Stomach (tissue), 9 donors: ENCODE data around the gene MAP6D1. TPM values are rescaled to one million over a fixed set of nuclear protein-coding genes. Genes with fewer than 3 reads are reported as not detected.

Source experiments
- DNase-seq, 2 donors: peaks; one replicate each; pipeline versions ENCODE4 v3.0.0 to v3.0.0-alpha.2; 2013 to 2019
- H3K27ac ChIP-seq, 5 donors: fragments of 200-600 bp in 4 of 5; sonication (generic) in 4 of 5; one replicate each; pipeline ENCODE4 v1.5.1; 2013 to 2019; ENCODE audit warnings: mild to moderate bottlenecking in 1 of 5, moderate library complexity in 1 of 5
- H3K27me3 ChIP-seq, 3 donors: fragments of 200-600 bp; sonication (generic); one replicate each; pipeline ENCODE4 v1.5.1; 2017 to 2019; ENCODE audit warnings: mixed run types in 1 of 3
- H3K36me3 ChIP-seq, 4 donors: fragments of 200-600 bp; sonication (generic); 1 replicate in 3 of 4; 2 replicates in 1 of 4; pipeline ENCODE4 v1.5.1; 2016 to 2019
- H3K4me1 ChIP-seq, 4 donors: fragments of 200-600 bp; sonication (generic); one replicate each; pipeline ENCODE4 v1.5.1; 2016 to 2019
- H3K4me3 ChIP-seq, 4 donors: fragments of 200-600 bp; sonication (generic) in 3 of 4; one replicate each; pipeline ENCODE4 v1.5.1; 2016 to 2019; ENCODE audit warnings: mild to moderate bottlenecking in 1 of 4
- H3K9me3 ChIP-seq, 4 donors: fragments of 200-600 bp; sonication (generic); one replicate each; pipeline ENCODE4 v1.5.1; 2016 to 2019
- CTCF ChIP-seq, 7 experiments: fragments of 450-650 bp in 4 of 7; fragments of 200-600 bp in 3 of 7; sonication (generic) in 3 of 7; IDR thresholded peaks; one replicate each; pipeline ENCODE4 v1.5.1; 2016 to 2019; ENCODE audit warnings: antibody characterized with exemption in 7 of 7, control low read depth in 2 of 7, mild to moderate bottlenecking in 1 of 7
- EP300 ChIP-seq: sonication (generic); formaldehyde crosslinking; IDR thresholded peaks from one replicate; pipeline ENCODE4 v1.6.1; 2017; ENCODE audit warnings: antibody characterized with exemption
- POLR2A ChIP-seq, 4 donors: fragments of 450-650 bp; IDR thresholded peaks; one replicate each; pipeline ENCODE4 v1.6.1; 2016; ENCODE audit warnings: antibody characterized with exemption in 4 of 4, control low read depth in 2 of 4, mild to moderate bottlenecking in 1 of 4, moderate library complexity in 1 of 4
- POLR2AphosphoS5 ChIP-seq, 3 donors: sonication (generic); formaldehyde crosslinking; IDR thresholded peaks; one replicate each; pipeline ENCODE4 v1.6.1; 2016; ENCODE audit warnings: antibody characterized with exemption in 3 of 3
- WGBS, 5 donors: extraction: QIAGEN DNeasy Blood & Tissue Kit in 3 of 5; methylation state at CpG; one replicate each; pipeline versions ENCODE4 v1.1.5 to v1.1.7; 2013 to 2018; 5-methylcytosine and 5-hydroxymethylcytosine counted together
- intact Hi-C: fragments of 100-400 bp; cut with DNase I; formaldehyde crosslinking; loops from one replicate; pipeline ENCODE4 v1.15.1; 2023; ENCODE audit warnings: low total_unique reads
- polyA plus RNA-seq, 3 donors: library from polyadenylated mRNA; stranded (reverse); fragments of 200-250 nt; gene quantifications; one replicate each; pipeline ENCODE4 v1.2.3, GENCODE V29; 2013
- total RNA-seq, 5 donors: library from RNA; depleted of rRNA; stranded (reverse); fragments of >200 nt; gene quantifications; one replicate each; pipeline versions ENCODE4 v1.1.0 to v1.2.3, GENCODE V29; 2014 to 2016
- donor health status: healthy with polysubstance abuse.
- donor health status: Bipolar disorder and iron deficiency.
- donor health status: healthy.

MAP6D1 gene
- total and polyA plus RNA-seq, 8 donors: 0.25 to 1.0 (median 0.58) TPM; not detected in 5

- Histone ChIP-seq H3K4me3 (no peak overlapping the region), H3K27me3 (no peaks in the 10 kb centered on the region), H3K27ac (no peak overlapping the region), H3K4me1 (no peaks in the 10 kb centered on the region), H3K9me3 (no peaks in the 10 kb centered on the region), H3K36me3 (peaks cover 6 to 51% (median 29%) of the 10 kb centered on the region in 4 donors)
- intact Hi-C loops: no loop called here
- WGBS, 5 donors: 69 to 89% (median 83%) methylated on average over 12 of the region's 12 CpGs
- no peak for DNase-seq
- TF ChIP-seq POLR2A (IDR thresholded peaks at IDR 0.05) (no peak), EP300 (no peak), POLR2AphosphoS5 (IDR thresholded peaks at IDR 0.05) (no peak), CTCF (IDR thresholded peaks at IDR 0.05) (no peak)
Measured at GRCh38 chr3:183815951-183816475, 9.4 kb downstream of the MAP6D1 start.

DNA sequence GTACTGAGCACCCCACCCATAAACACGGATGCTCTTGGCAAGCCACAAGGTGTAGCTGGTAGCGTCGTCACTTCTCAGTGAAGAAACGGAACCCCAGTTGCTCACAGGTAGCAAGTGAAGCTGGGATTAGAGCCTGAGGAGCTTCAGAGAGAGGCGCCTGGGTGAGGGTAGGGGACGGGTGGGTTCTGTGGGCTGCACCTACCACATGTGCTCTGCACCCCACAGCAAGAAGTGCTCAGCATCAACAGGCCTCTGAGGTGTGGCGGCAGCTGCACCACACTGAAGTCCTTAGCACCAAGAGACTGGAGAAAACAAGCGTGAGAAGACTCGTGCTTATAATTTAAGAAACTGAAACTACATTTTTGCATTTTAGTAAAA, 9.8 kb downstream of the MAP6D1 start:
- Histone ChIP-seq H3K27ac (no peak overlapping the region), H3K9me3 (no peaks in the 10 kb centered on the region), H3K4me1 (no peaks in the 10 kb centered on the region), H3K4me3 (no peak overlapping the region), H3K27me3 (no peaks in the 10 kb centered on the region), H3K36me3 (peaks cover 11 to 55% (median 34%) of the 10 kb centered on the region in 4 donors)
- DNase-seq: no peak
- intact Hi-C loops: no loop called here
- 68 to 80% (median 78%) methylated on average over 9 of the region's 9 CpGs for WGBS, 5 donors
- no peak for TF ChIP-seq EP300
- no peak for TF ChIP-seq CTCF (IDR thresholded peaks at IDR 0.05)
- TF ChIP-seq POLR2AphosphoS5 (IDR thresholded peaks at IDR 0.05): no peak
- no peak for TF ChIP-seq POLR2A (IDR thresholded peaks at IDR 0.05)

DNA sequence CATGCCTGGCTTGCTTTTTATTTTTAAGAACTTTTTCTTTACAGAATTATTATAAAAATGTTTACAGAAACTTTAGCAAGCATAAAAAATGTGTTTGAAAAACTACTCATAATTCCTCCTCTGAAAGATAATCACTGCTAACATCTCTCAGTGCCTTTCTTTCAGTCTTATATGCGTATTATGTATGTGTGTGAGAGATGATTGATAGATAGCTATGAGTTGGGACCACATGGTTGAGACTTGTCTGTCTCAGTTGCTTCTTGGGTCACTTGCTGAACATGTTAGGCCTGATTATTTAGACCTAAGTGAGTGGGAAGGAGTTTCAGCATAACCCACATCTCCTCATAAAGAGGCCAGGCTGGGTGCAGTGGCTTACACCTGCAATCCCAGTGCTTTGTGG, 11.1 kb downstream of the MAP6D1 start:
- Histone ChIP-seq H3K36me3 (peaks cover 16 to 68% (median 47%) of the 10 kb centered on the region in 4 donors), H3K27me3 (no peaks in the 10 kb centered on the region), H3K9me3 (no peaks in the 10 kb centered on the region), H3K4me3 (no peak overlapping the region), H3K27ac (no peak overlapping the region), H3K4me1 (no peaks in the 10 kb centered on the region)
- no peak for DNase-seq
- 50 to 97% (median 94%) methylated on average over 1 of the region's 1 CpG for WGBS, 5 donors
- intact Hi-C loops: no loop called here
- TF ChIP-seq POLR2AphosphoS5 (IDR thresholded peaks at IDR 0.05) (no peak), POLR2A (IDR thresholded peaks at IDR 0.05) (no peak), EP300 (no peak), CTCF (IDR thresholded peaks at IDR 0.05) (no peak)

- H3K9me3 ChIP-seq: no peaks in the 10 kb centered on the region
- H3K4me1 ChIP-seq: peaks cover 0 to 4% (median 0%) of the 10 kb centered on the region in 4 donors
- no peak overlapping the region for H3K4me3 ChIP-seq
- intact Hi-C loops: no loop called here
- WGBS, 5 donors: 73 to 80% (median 78%) methylated on average over 8 of the region's 8 CpGs
- H3K27ac ChIP-seq: no peak overlapping the region
- TF ChIP-seq CTCF (IDR thresholded peaks at IDR 0.05): no peak
- TF ChIP-seq EP300: no peak
- TF ChIP-seq POLR2A (IDR thresholded peaks at IDR 0.05): no peak
- peaks cover 20 to 82% (median 60%) of the 10 kb centered on the region in 4 donors for H3K36me3 ChIP-seq
- H3K27me3 ChIP-seq: no peaks in the 10 kb centered on the region
- DNase-seq: no peak
Measured at GRCh38 chr3:183812761-183813445, 12.5 kb downstream of the MAP6D1 start.
